ENCODE data around the gene MAP3K9. TPM values are rescaled to one million over a fixed set of nuclear protein-coding genes. Genes with fewer than 3 reads are reported as not detected.
A peak's percentile ranks its signal among the peaks of the same experiment; 100 is the strongest.

MAP3K9 gene
- total and polyA plus RNA-seq, 10 donors = 0.42 to 8.0 (median 3.7) TPM

- H3K27ac ChIP-seq = no peak overlapping the region
- H3K36me3 ChIP-seq = no peaks in the 10 kb centered on the region
- intact Hi-C loops (cut with DNase I; ENCODE audit: low total_unique reads) = no loop called here
- TF ChIP-seq CTCF (IDR thresholded peaks at IDR 0.05 in 8 of 11, conservative IDR thresholded peaks at IDR 0.05 in 3 of 11) = no peak
- TF ChIP-seq POLR2AphosphoS5 (IDR thresholded peaks at IDR 0.05) = no peak
- TF ChIP-seq POLR2A (IDR thresholded peaks at IDR 0.05) = no peak
- no peak for DNase-seq
- no peaks in the 10 kb centered on the region for H3K27me3 ChIP-seq (replicated peaks in 1 of 7)
- H3K4me1 ChIP-seq = peaks cover 0 to 43% (median 6%) of the 10 kb centered on the region in 6 donors
- H3K9me3 ChIP-seq = no peaks in the 10 kb centered on the region
- 60 to 93% (median 92%) methylated on average over 3 of the region's 3 CpGs for WGBS, 5 donors
- no peak overlapping the region for H3K4me3 ChIP-seq
Observed at GRCh38 chr14:70702161-70702560, 107.2 kb downstream of the MAP3K9 start.

GRCh38 chr14:70701610-70702009 lies 107.7 kb downstream of the MAP3K9 start:
- Histone ChIP-seq H3K36me3 (no peaks in the 10 kb centered on the region), H3K27ac (peak overlapping the region in 4 of 8 donors; percentile 40 to 71 (median 58)), H3K4me1 (peaks cover 0 to 43% (median 6%) of the 10 kb centered on the region in 6 donors), H3K27me3 (replicated peaks in 1 of 7) (no peaks in the 10 kb centered on the region), H3K9me3 (no peaks in the 10 kb centered on the region), H3K4me3 (no peak overlapping the region)
- TF ChIP-seq POLR2AphosphoS5 (IDR thresholded peaks at IDR 0.05) (no peak), POLR2A (IDR thresholded peaks at IDR 0.05) (no peak)
- DNase-seq = no peak
- intact Hi-C loops (cut with DNase I; ENCODE audit: low total_unique reads) = no loop called here

- DNase-seq = peak; percentile 77
- TF ChIP-seq CTCF (IDR thresholded peaks at IDR 0.05 in 8 of 11, conservative IDR thresholded peaks at IDR 0.05 in 3 of 11) = no peak
- peak in 2 of 3 donors; percentile 60 to 75 for TF ChIP-seq POLR2AphosphoS5 (IDR thresholded peaks at IDR 0.05)
- H3K4me1 ChIP-seq = peaks cover 0 to 43% (median 6%) of the 10 kb centered on the region in 6 donors
- H3K27me3 ChIP-seq (replicated peaks in 1 of 7) = no peaks in the 10 kb centered on the region
- peak overlapping the region in 6 of 8 donors; percentile 23 to 71 (median 45) for H3K27ac ChIP-seq
- no peaks in the 10 kb centered on the region for H3K9me3 ChIP-seq
- intact Hi-C loops (cut with DNase I; ENCODE audit: low total_unique reads) = no loop called here
- no peaks in the 10 kb centered on the region for H3K36me3 ChIP-seq
- H3K4me3 ChIP-seq = no peak overlapping the region
- 57 to 87% (median 72%) methylated on average over 4 of the region's 4 CpGs for WGBS, 5 donors
Observed at GRCh38 chr14:70700955-70701585, 108.2 kb downstream of the MAP3K9 start.

GRCh38 chr14:70699646-70700045 lies 109.7 kb downstream of the MAP3K9 start:
- Histone ChIP-seq H3K36me3 (no peaks in the 10 kb centered on the region), H3K4me3 (no peak overlapping the region), H3K27ac (no peak overlapping the region), H3K27me3 (replicated peaks in 1 of 7) (no peaks in the 10 kb centered on the region), H3K4me1 (peaks cover 0 to 43% (median 6%) of the 10 kb centered on the region in 6 donors), H3K9me3 (no peaks in the 10 kb centered on the region)
- no peak for TF ChIP-seq CTCF (IDR thresholded peaks at IDR 0.05 in 8 of 11, conservative IDR thresholded peaks at IDR 0.05 in 3 of 11)
- TF ChIP-seq POLR2AphosphoS5 (IDR thresholded peaks at IDR 0.05) = no peak
- no peak for TF ChIP-seq POLR2A (IDR thresholded peaks at IDR 0.05)
- 80 to 89% (median 85%) methylated on average over 5 of the region's 5 CpGs for WGBS, 5 donors
- intact Hi-C loops (cut with DNase I; ENCODE audit: low total_unique reads) = no loop called here
- DNase-seq = no peak
